Kidney (tissue), 14 donors: ENCODE data around the gene ZNF345. TPM values are rescaled to one million over a fixed set of nuclear protein-coding genes. Genes with fewer than 3 reads are reported as not detected.

Experiments used
- DNase-seq, 5 donors: peaks; one replicate each; pipeline ENCODE4 v3.0.0-alpha.2; 2013 to 2020
- FAIRE-seq: peaks from 2 replicates; lab custom pipeline; 2012; peaks lifted over from hg19 to GRCh38; lab: Jason Lieb, UNC
- H3K27ac ChIP-seq, 2 donors: one replicate each; pipeline ENCODE4 v1.7.0; 2013; ENCODE audit warnings: low read depth in 2 of 2, low read length in 2 of 2, inconsistent platforms in 1 of 2
- H3K27me3 ChIP-seq: one replicate; pipeline ENCODE4 v1.7.1; 2013; ENCODE audit warnings: low read length, inconsistent platforms; ENCODE audit not compliant: control insufficient read depth, insufficient read depth
- H3K36me3 ChIP-seq, 3 donors: one replicate each; pipeline versions ENCODE4 v1.7.0 to v1.7.1; 2013; ENCODE audit warnings: low read length in 3 of 3, control low read depth in 1 of 3, inconsistent platforms in 1 of 3; ENCODE audit not compliant: insufficient read depth in 3 of 3, control insufficient read depth in 2 of 3
- H3K4me1 ChIP-seq, 3 donors: one replicate each; pipeline versions ENCODE4 v1.7.0 to v1.7.1; 2013; ENCODE audit warnings: low read length in 3 of 3, inconsistent platforms in 1 of 3, low read depth in 1 of 3; ENCODE audit not compliant: control insufficient read depth in 2 of 3, insufficient read depth in 2 of 3
- H3K4me3 ChIP-seq, 3 donors: one replicate each; pipeline versions ENCODE4 v1.7.0 to v1.8.1; 2013; ENCODE audit warnings: low read length in 3 of 3, control low read depth in 1 of 3, inconsistent platforms in 1 of 3
- H3K9ac ChIP-seq, 3 donors: one replicate each; pipeline versions ENCODE4 v1.7.0 to v1.7.1; 2013; ENCODE audit warnings: low read length in 3 of 3, control low read depth in 1 of 3, inconsistent platforms in 1 of 3
- H3K9me3 ChIP-seq, 3 donors: one replicate each; pipeline versions ENCODE4 v1.7.0 to v1.7.1; 2013; ENCODE audit warnings: low read length in 3 of 3, control low read depth in 1 of 3, inconsistent platforms in 1 of 3; ENCODE audit not compliant: control insufficient read depth in 2 of 3, insufficient read depth in 1 of 3
- CTCF ChIP-seq: IDR thresholded peaks from 3 replicates; pipeline ENCODE4 v1.5.1; 2012; ENCODE audit warnings: mild to moderate bottlenecking, moderate library complexity, borderline replicate concordance; ENCODE audit not compliant: insufficient read depth; ENCODE audit errors: extremely low read depth
- intact Hi-C: fragments of 100-400 bp; cut with DNase I; formaldehyde crosslinking; loops from one replicate; pipeline ENCODE4 v1.11.1; 2022
- polyA plus RNA-seq: library from polyadenylated mRNA; stranded (reverse); fragments of 350-450 nt; fragmentation: Illumina TruSeq; extraction: RNeasy Lipid Tissue Mini Kit (QIAGEN cat#74804); gene quantifications from one replicate; pipeline ENCODE4 v1.2.3, GENCODE V29; 2014; ENCODE audit warnings: low read depth, low replicate concordance; ENCODE audit not compliant: insufficient read depth
- total RNA-seq: library from RNA; stranded (reverse); fragmentation: NEBNext Ultra II Directional; extraction: Animal tissue kit (Norgen Biotek cat#: 25700); gene quantifications from one replicate; pipeline ENCODE4 v1.2.1, GENCODE V29; 2021
- donor health status: control.
- donor health status: control.
- donor health status: control.
- donor health status: control.
- donor health status: control.
- donor health status: DM: yes; HTN: yes; CAD: no.
- donor health status: Normal renal cell carcinoma (clear cell type).

ZNF345 gene
- total and polyA plus RNA-seq, 2 donors from 2014 or later = 2.0 to 8.5 TPM

- no peak for TF ChIP-seq CTCF
- FAIRE-seq = no peak
- Histone ChIP-seq H3K4me1 (no peaks in the 10 kb centered on the region), H3K9ac (no peak overlapping the region), H3K36me3 (peaks cover 6 to 41% (median 11%) of the 10 kb centered on the region in 3 donors), H3K27ac (no peak overlapping the region), H3K9me3 (peaks cover 16 to 64% (median 51%) of the 10 kb centered on the region in 3 donors), H3K4me3 (no peak overlapping the region), H3K27me3 (no peaks in the 10 kb centered on the region)
- intact Hi-C loops = no loop called here
- no peak for DNase-seq
Measured at GRCh38 chr19:36898422-36898821, 47.7 kb downstream of the ZNF345 start.

- intact Hi-C loops = no loop called here
- FAIRE-seq (no peak), DNase-seq (peak; percentile 94 to 96 (median 96))
- Histone ChIP-seq H3K9me3 (no peaks in the 10 kb centered on the region), H3K4me3 (peak within 1 kb of the TSS; percentile 89 to 99 (median 94)), H3K9ac (peak within 1 kb of the TSS; percentile 75 to 97 (median 97)), H3K36me3 (no peaks in the 10 kb centered on the region), H3K27ac (peak within 1 kb of the TSS; percentile 92 to 94), H3K4me1 (peaks cover 0 to 8% (median 2%) of the 10 kb centered on the region in 3 donors), H3K27me3 (no peaks in the 10 kb centered on the region)
- TF ChIP-seq CTCF = peak; percentile 27
Measured at GRCh38 chr19:36915992-36916830, 65.5 kb downstream of the ZNF345 start, which contains the start of the genes ZNF568 and ZNF829. TSS of gene ZNF568 (plus strand) at chr19:36916332. CDS start at chr19:36922771, 6,439 bp downstream. TSS of gene ZNF829 (minus strand) at chr19:36916291. CDS start at chr19:36915167, 1,124 bp downstream.

DNA sequence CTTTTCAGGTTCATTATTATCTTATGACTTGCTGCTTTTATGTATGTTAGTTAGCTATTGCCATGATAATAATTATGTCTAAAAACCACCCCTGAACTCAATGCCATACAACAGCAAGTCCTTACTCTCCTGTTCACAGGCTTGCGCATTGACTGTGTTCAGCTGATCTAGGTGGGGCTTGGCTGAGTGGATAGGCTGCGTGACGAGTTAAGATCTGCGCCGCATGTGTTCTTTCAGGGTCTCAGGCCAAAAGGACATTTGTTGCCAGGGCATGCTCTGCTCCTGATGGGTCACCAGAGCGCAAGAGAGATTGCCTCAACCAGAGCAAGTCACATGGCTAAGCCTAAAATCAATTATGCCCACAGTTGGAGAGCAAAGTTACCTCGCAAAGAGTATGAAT is 66.3 kb downstream of the ZNF345 start:
- Histone ChIP-seq H3K27me3 (no peaks in the 10 kb centered on the region), H3K9ac (peak overlapping the region; percentile 75 to 97 (median 97)), H3K27ac (no peak overlapping the region), H3K36me3 (peaks cover 0 to 5% (median 0%) of the 10 kb centered on the region in 3 donors), H3K4me1 (peaks cover 0 to 8% (median 2%) of the 10 kb centered on the region in 3 donors), H3K9me3 (no peaks in the 10 kb centered on the region), H3K4me3 (peak overlapping the region; percentile 89 to 99 (median 94))
- no peak for TF ChIP-seq CTCF
- FAIRE-seq (no peak), DNase-seq (peak in 4 of 5 donors; percentile 10 to 54 (median 36))
- intact Hi-C loops = no loop called here
